ENCODE measurements around the gene LAMB4. TPM values are rescaled to one million over a fixed set of nuclear protein-coding genes. Genes with fewer than 3 reads are reported as not detected.
"Not testable (repeated sequence)": the region's sequence is repeated elsewhere in the genome, so short reads cannot be mapped to it uniquely, and the experiment has no call there.

Gene LAMB4
- total RNA-seq, 1 experiment from 2014 or later: 0.24 TPM

DNA sequence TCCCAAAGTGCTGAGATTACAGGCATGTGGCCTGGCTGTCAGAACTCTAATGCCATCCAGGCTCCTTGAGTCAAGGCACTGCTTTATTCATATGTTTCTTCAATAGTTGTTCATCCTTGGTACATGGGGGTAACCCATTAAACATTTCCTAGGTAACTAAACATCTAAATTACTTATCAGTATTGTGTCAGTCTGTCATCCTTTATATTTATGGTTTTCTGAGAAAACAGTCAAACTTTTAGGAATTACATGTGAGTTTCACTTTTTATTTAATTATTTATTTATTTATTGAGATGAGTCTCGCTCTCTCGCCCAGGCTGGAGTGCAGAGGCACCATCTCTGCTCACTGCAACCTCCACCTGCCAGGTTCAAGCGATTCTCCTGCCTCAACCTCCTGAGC, 81.7 kb downstream of the LAMB4 start:
- DNase-seq (ENCODE audit: low read depth): no peak

DNA sequence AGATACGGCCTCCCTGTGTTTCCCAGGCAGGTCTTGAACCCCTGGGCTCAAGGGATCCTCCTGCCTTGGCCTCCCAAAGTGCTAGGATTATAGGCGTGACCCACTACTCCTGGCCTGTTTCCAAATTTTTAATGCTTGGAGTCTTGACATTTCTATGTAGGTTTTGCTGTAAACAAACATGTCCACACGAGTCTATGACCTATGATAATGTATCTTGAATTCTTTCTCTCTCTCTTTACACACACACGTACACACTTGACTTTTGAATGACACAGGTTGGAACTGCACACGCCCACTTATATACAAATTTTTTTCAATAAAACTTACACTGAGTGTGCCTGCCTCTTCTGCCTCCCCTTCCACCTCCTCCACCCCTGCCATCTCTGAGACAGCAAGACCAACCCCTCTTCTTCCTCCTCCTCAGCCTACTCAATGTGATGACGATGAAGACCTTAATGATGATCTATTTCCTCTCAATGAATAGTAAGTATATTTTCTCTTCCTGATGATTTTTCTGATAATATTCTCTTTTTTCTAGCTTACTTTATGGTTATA, 83.1 kb downstream of the LAMB4 start:
- no peak for DNase-seq (ENCODE audit: low read depth)

DNA sequence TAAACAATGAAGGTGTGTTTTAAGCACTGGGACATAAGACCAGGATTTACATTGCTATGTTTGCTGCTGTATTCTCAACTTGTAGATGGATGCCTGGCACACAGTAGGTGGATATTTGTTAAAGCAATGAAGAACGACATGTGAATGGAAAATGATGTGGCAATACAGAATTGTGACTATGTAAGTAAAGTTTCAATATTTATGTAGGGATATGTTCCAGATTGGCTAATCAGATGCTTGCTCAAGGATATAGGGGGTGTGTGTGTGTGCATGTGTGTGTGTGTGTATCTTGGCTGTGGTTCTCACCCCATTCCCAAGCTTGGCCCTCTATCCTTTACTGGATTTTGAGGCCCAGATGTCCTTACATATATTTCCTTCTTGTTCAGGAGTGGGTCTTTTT, 84.5 kb downstream of the LAMB4 start:
- DNase-seq (ENCODE audit: low read depth): no peak

DNA sequence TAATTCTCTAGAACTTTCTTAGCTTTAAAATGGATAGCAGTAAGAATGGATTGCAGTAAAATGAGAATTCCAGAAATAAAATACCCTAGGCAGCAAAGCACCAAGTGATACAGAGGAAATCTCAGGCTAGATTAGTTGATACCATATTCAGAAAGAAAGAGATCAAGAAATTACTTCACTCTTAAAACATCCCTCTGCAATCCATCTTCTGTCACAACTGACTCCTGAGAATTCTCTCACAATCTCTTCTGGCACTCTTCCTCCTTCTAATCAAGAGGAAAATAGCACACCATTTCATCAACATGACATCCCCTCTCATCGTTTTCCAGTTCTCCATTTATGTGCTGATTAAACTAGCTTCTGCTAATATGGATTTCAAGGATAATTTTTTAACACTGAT, 85.0 kb downstream of the LAMB4 start:
- DNase-seq (ENCODE audit: low read depth): no peak

DNA sequence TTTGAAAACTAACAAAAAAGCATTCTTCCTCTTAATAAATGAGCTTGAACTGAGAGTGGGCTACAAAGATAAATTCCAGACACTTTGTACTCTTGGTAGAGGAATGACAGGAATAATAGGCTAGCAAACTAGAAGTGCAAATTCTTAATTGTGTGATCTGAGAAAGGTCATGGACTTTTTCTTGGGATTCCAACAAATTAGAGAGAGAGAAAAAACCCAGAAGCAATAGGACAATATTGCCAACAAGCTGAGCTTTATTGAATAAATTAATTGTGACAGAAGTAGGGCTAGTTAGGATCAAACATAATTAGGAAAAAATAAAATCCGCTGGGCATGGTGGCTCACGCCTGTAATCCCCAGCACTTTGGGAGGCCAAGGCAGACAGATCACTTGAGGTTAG, 85.8 kb downstream of the LAMB4 start:
- no peak for DNase-seq (ENCODE audit: low read depth)

- DNase-seq (ENCODE audit: low read depth): no peak
Measured at GRCh38 chr7:108038986-108039385, 91.2 kb downstream of the LAMB4 start.

- no peak for DNase-seq (ENCODE audit: low read depth)
Measured at GRCh38 chr7:108037741-108038140, 92.4 kb downstream of the LAMB4 start.

DNA sequence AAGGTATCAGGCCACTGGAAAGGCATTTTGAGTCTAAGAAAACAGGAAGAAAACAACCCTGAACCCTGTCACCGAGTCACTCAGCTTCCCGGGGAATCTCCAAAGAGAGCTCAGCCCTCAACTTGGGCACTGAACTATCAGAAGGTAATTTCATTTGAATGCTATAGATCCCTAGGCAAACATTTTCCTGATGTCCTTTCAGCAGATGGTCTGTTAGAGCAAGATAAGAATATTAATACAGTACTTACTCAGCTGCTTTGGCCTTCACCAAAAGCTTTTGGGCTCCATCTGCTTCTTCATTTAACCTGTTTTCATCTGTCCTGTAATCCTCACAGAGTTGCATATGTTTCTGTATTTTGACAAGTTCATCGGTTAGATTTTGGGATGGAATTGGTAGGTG, 93.0 kb downstream of the LAMB4 start:
- DNase-seq (ENCODE audit: low read depth): no peak

DNA sequence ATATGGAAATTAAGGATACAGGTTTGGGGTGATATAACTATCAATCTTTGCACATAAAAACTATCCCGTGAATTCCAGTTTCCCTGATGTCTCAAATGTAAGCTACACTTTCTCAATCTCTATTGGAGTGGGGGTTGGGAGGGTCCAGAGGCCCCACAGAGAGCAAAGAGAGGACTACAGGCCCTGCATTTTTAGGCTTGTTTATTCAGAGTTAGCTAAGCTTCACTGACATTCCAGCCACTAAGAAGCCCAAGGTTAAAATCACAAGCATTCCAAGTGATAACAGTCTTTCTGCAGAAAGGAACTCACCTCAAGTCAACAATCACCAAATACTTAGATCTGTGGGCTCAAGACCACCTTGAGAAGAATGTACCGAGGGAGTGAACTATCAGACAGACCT, 95.6 kb downstream of the LAMB4 start:
- DNase-seq (ENCODE audit: low read depth): no peak

GRCh38 chr7:108033776-108034497, 96.2 kb downstream of the LAMB4 start:
- DNase-seq (ENCODE audit: low read depth): no peak

DNA sequence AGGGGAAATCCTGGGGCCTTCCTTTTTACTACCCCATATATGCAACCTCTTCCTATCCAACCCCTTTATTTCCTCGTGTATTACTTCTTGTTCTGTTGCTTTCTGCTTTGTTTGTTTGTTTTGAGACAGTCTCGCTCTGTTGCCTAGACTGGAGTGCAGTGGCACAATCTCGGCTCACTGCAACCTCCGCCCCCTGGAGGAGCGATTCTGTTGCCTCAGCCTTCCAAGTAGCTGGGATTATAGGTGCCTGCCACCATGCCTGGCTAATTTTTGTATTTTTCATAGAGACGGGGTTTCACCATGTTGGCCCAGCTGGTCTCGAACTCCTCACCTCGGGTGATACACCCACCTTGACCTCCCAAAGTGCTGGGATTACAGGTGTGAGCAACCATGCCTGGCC, 96.9 kb downstream of the LAMB4 start:
- DNase-seq (ENCODE audit: low read depth): not testable (repeated sequence)

DNA sequence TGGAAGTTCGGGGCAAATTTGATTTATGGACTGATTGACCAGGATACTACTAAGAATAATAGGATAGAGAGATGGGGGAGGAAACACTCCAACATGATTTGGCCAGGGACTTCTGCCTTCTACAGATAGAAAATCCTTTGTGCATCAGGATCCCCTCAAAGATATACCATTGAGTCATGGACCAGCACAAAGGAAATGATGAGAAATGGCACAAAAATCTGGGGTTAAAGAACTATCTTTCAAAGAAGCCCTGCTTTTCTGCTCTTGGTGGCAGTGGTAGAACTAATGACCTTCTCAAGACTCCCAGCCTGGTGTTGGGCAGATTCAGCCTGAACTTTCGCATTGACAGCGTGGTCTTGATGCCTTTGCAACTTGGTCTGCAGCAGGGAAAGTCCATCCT, 99.6 kb downstream of the LAMB4 start:
- DNase-seq (ENCODE audit: low read depth): peak; percentile 56

DNA sequence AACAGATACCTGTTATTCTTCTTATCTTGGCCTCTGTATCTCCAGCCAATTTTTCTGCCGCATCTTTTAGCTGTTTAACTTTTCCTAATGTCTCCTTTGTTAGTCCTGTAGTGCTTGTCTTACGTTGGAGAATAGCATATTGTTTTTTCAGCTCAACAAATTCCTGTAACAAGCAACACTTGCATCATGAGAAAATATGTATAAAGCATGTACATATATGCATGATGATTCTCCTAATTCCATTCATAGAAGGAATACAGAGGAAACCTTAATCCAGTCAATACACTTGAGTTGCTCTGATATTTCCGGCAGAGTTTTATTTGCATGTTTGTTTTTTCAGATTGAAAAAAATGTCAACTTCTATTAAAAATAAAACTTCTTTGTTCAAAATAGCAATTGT, 101.1 kb downstream of the LAMB4 start:
- no peak for DNase-seq (ENCODE audit: low read depth)

DNA sequence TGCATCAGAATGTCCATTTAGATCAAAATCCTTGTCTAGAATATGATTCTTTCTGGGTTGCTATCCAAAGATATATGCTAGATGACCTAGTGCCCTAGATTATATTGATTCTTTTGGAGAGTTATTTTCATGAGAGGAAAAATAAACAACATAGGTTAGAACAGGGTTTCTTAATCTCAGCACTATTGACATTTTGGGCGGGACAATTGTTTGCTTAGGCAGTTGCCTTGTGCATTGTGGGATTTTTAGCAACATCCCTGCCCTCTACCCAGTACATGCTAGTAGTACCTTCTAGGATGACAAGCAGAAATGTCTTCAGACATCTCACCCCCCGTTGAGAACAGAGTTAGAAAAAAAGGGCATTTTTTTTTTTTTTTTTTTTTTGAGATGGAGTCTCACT, 102.0 kb downstream of the LAMB4 start:
- DNase-seq (ENCODE audit: low read depth): no peak

- no peak for DNase-seq (ENCODE audit: low read depth)
Measured at GRCh38 chr7:108027239-108027638, 102.9 kb downstream of the LAMB4 start.

DNA sequence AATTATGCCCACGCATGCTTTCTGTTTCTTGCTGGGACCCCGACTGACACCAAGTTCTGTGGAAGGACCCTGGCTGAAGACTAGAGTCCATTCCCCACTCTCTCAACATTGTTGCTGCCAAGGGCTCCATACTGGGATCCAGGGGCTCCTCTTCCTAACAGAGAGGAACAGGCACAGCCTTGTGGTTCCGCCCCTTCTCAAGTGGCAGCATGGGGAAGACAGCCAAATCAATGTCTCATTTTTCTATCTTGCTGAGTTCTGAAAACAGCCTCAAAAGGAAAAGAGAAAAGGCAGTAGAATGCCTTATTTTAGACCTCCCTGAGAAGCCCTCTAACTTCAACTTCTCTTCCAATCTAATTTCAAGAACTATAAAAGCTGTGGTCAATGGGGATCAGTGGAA, 103.5 kb downstream of the LAMB4 start:
- DNase-seq (ENCODE audit: low read depth): peak; percentile 20

- DNase-seq (ENCODE audit: low read depth): no peak
Measured at GRCh38 chr7:108026116-108026515, 104.0 kb downstream of the LAMB4 start.

DNA sequence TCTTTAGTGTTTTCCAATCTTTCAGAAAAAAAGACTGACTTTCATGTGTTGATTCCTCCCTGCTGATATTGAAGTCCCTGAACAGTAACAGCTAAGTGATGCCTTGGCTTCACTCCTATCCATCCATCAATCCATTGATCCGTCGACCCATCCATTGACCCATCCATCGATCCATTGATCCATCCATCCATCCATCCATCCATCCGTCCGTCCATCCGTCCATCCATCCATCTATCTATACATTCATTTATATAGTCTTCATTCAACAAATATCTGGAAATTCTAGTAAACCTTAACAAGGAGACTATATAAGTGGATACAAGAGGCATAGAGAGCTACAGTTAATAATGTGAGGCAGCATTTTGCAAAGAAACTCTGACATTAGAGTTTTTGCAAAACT, 105.6 kb downstream of the LAMB4 start:
- no peak for DNase-seq (ENCODE audit: low read depth)

- DNase-seq (ENCODE audit: low read depth): no peak
Measured at GRCh38 chr7:108020585-108020984, 109.6 kb downstream of the LAMB4 start.

DNA sequence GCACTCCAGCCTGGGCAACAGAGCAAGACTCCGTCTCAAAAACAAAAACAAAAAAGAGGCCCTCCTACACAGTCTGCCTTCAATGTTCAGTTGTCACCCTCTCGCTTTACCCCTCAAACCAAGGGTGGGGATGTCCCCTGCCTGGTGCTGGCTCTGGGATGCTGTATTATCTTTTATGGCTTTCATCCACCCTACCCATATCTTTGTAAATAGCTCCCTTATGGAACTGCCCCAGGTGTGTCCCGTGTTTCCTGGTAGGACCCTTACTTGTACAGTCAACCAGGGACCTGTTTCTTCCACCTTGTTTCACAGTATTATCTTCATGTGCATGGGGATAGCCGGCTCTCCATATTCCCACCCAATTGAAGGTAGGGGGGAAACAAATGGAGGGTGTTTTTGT, 111.5 kb downstream of the LAMB4 start:
- no peak for DNase-seq (ENCODE audit: low read depth)

DNA sequence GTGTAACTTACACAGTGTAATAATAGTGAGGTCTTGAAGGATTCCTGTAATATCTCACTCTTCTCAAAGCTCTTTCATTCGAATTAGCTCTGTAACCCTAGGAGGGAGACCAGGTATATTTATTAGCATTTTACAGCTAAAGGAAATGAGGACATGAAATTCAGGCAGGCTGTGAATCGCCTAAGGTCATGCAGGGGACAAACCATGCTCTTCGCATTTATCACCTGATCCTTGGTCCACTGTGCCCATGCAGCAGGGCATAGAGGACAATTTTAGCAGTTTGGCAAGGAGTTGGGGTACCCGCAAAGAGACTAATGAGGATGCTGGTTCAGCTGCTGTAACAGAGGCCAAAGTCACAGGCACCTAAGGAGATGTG, 112.4 kb downstream of the LAMB4 start:
- DNase-seq (ENCODE audit: low read depth): no peak

DNA sequence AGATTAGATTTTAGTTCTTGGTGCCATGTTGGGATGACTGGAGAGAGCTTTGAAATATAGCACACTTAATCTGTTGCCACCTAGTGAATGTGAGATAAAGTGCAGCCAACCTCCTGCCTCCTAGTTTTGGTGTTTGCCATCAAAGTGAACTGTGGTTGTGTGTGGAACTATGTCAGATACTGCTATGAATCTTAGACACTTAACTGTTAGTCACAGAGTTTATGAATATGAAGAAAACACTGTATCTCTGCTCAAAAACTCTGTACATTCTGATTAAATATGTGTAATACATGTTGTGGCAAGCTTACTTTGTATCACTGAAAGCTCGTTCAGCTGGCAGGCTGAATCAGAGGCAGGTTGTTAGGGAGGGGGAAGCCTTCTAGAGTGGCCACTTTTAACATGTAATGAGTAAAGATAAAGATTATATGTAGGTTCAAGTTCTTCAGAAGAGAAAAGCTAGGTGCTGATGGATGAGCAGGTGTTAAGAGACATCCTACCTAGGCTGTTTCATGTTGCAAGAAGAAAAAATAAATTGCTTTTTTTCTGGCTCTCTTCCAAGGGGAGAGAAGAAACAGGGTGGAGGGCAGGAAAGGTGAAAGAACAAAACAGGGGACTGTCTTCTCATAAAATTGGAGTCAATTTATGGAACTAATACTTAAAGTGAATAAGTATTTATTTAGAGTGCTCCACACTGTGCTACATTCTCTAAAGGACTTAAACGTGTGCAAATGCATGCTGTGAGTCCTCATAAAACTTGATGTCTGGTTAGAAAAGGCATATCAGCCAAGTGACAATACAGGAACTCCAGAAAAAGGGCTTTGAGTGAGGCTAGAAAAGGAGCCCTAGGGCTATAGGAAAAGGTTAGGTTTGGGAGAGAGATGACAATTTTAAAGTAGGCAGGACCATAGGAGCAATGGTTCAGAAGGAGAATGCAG, 113.1 kb downstream of the LAMB4 start:
- DNase-seq (ENCODE audit: low read depth): peak; percentile 64

DNA sequence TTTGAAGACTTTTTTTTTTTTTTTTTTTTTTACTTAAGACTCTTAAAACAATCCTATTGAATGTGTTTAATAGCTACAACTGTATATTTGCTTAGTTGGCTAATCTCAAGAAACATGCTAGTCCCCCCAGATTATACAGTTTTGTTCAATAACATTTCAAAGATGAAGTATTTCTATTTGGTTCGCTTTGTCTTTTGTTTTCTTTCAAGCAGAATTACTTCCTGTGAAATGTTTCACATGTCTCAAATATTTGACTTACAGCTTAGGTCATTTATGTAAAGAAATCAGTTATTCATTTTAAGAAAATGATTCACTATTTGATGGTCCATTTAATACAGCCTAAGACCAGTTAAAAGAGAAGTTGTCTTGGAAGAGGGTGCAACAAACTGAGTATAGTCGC, 114.4 kb downstream of the LAMB4 start:
- DNase-seq (ENCODE audit: low read depth): no peak
